B cell (primary cell): ENCODE results near the gene RARA. TPM values are rescaled to one million over a fixed set of nuclear protein-coding genes. Genes with fewer than 3 reads are reported as not detected.

ENCODE experiments used
- ATAC-seq: fragments of 200-7000 bp; cut with Tn5 transposase; one replicate; pipeline ENCODE4 v1.10.0; 2021; ENCODE audit warnings: low read depth, mild to moderate bottlenecking, moderate number of reproducible peaks, moderate library complexity
- CTCF ChIA-PET: fragments of 350-600 bp; sonication (Branson Sonifier 250); formaldehyde crosslinking; loops from one replicate; lab custom pipeline; 2021; ENCODE audit warnings: antibody characterized with exemption, inconsistent platforms; lab: Charles Lee
- POLR2A ChIA-PET: fragments of 350-600 bp; sonication (Branson Sonifier 250); formaldehyde crosslinking; loops from one replicate; lab custom pipeline; 2021; ENCODE audit warnings: antibody characterized with exemption; lab: Charles Lee
- DNase-seq: peaks from one replicate; pipeline ENCODE4 v3.0.0; 2013
- H2AFZ ChIP-seq: 2 replicates; pipeline ENCODE4 v1.6.1; 2012; ENCODE audit warnings: mild to moderate bottlenecking, low read depth, low read length; ENCODE audit not compliant: insufficient read depth, poor library complexity, severe bottlenecking
- H3K27ac ChIP-seq, 2 donors: 1 replicate in 1 of 2; 2 replicates in 1 of 2; pipeline ENCODE4 v1.5.1; 2012 to 2013; ENCODE audit warnings: low read length in 2 of 2, mild to moderate bottlenecking in 2 of 2, moderate library complexity in 1 of 2
- H3K27me3 ChIP-seq, 4 experiments: fragments of 200-600 bp in 1 of 4; sonication (generic) in 1 of 4; replicated peaks in 1 of 4; 1 replicate in 2 of 4; 2 replicates in 2 of 4; pipeline versions ENCODE4 v1.6.1 to v1.7.0; 2013 to 2016; ENCODE audit warnings: low read length in 3 of 4, mild to moderate bottlenecking in 2 of 4, mixed read lengths in 1 of 4, moderate library complexity in 1 of 4; ENCODE audit not compliant: insufficient read depth in 4 of 4, control insufficient read depth in 3 of 4; ENCODE audit errors: control extremely low read depth in 1 of 4
- H3K36me3 ChIP-seq, 2 experiments: replicated peaks in 1 of 2; 1 replicate in 1 of 2; 2 replicates in 1 of 2; pipeline versions ENCODE4 v1.6.1 to v1.7.1; 2013; ENCODE audit warnings: low read length in 1 of 2; ENCODE audit not compliant: insufficient read depth in 2 of 2, control insufficient read depth in 1 of 2; ENCODE audit errors: control extremely low read depth in 1 of 2, extremely low read depth in 1 of 2
- H3K4me1 ChIP-seq, 2 donors: fragments of 200-600 bp in 1 of 2; sonication (generic) in 1 of 2; 1 replicate in 1 of 2; 2 replicates in 1 of 2; pipeline versions ENCODE4 v1.5.1 to v1.6.1; 2013 to 2017; ENCODE audit warnings: low read length in 2 of 2; ENCODE audit not compliant: control insufficient read depth in 2 of 2, insufficient read depth in 2 of 2
- H3K4me2 ChIP-seq: replicated peaks from 2 replicates; pipeline ENCODE3; 2012; ENCODE audit warnings: mild to moderate bottlenecking, low read depth, low read length; ENCODE audit not compliant: poor library complexity, severe bottlenecking
- H3K4me3 ChIP-seq, 5 experiments: fragments of 200-600 bp in 1 of 5; sonication (generic) in 1 of 5; 1 replicate in 3 of 5; 2 replicates in 2 of 5; pipeline versions ENCODE4 v1.5.1 to v1.7.0; 2011 to 2016; ENCODE audit warnings: low read length in 4 of 5, mild to moderate bottlenecking in 4 of 5, low read depth in 2 of 5, control low read depth in 1 of 5, moderate library complexity in 1 of 5; ENCODE audit not compliant: insufficient read depth in 1 of 5; ENCODE audit errors: control extremely low read depth in 1 of 5, extremely low read depth in 1 of 5
- H3K79me2 ChIP-seq: fragments of 200-600 bp; sonication (generic); one replicate; pipeline ENCODE4 v1.6.0; 2016; ENCODE audit warnings: low read length; ENCODE audit not compliant: control insufficient read depth, insufficient read depth
- H3K9ac ChIP-seq: fragments of 200-600 bp; sonication (generic); 2 replicates; pipeline ENCODE4 v1.6.1; 2017; ENCODE audit warnings: mild to moderate bottlenecking, low read length, moderate library complexity
- H3K9me3 ChIP-seq, 3 donors: one replicate each; pipeline versions ENCODE4 v1.6.1 to v1.7.1; 2013; ENCODE audit warnings: low read length in 2 of 3; ENCODE audit not compliant: control insufficient read depth in 2 of 3, insufficient read depth in 1 of 3; ENCODE audit errors: control extremely low read depth in 1 of 3
- H4K20me1 ChIP-seq: 2 replicates; pipeline ENCODE4 v1.6.0; 2012; ENCODE audit warnings: mild to moderate bottlenecking, low read length; ENCODE audit not compliant: insufficient read depth, control insufficient read depth, poor library complexity, severe bottlenecking
- H3K27ac Mint-ChIP-seq: one replicate; pipeline ENCODE4 v1.8.0; 2021; ENCODE audit warnings: mixed read lengths
- H3K27me3 Mint-ChIP-seq: one replicate; pipeline ENCODE4 v1.8.0; 2021; ENCODE audit warnings: mixed read lengths
- H3K4me1 Mint-ChIP-seq: one replicate; pipeline ENCODE4 v1.8.0; 2021; ENCODE audit warnings: mixed read lengths
- H3K4me3 Mint-ChIP-seq: one replicate; pipeline ENCODE4 v1.8.0; 2021; ENCODE audit warnings: mixed read lengths
- H3K9me3 Mint-ChIP-seq: one replicate; pipeline ENCODE4 v1.8.0; 2022; ENCODE audit warnings: mixed read lengths; ENCODE audit not compliant: insufficient read depth
- CTCF ChIP-seq: fragments of 200-600 bp; IDR thresholded peaks from one replicate; pipeline ENCODE4 v1.8.0; 2022; ENCODE audit warnings: antibody characterized with exemption, mild to moderate bottlenecking
- EZH2 ChIP-seq: IDR thresholded peaks from 2 replicates; pipeline ENCODE4 v1.6.1; 2012; ENCODE audit warnings: borderline replicate concordance, low read depth, mild to moderate bottlenecking, moderate library complexity, low read length; ENCODE audit not compliant: insufficient read depth, poor library complexity, severe bottlenecking
- WGBS: methylation state at CpG from one replicate; pipeline ENCODE4 v1.1.5; 2013; ENCODE audit warnings: missing lambda C conversion rate; ENCODE audit not compliant: insufficient coverage; 5-methylcytosine and 5-hydroxymethylcytosine counted together
- intact Hi-C: fragments of 100-400 bp; cut with micrococcal nuclease; formaldehyde crosslinking; loops from one replicate; pipeline ENCODE4 v1.10.0; 2022
- polyA plus RNA-seq: library from polyadenylated mRNA; depleted of rRNA; stranded (reverse); fragments of >200 nt; gene quantifications from 2 replicates; pipeline ENCODE4 v1.2.3, GENCODE V29; 2012
- total RNA-seq, 2 donors: library from RNA; stranded (reverse); fragments of 120-200 nt in 1 of 2; gene quantifications; 1 replicate in 1 of 2; 2 replicates in 1 of 2; pipeline versions ENCODE4 v1.2.3 to v1.2.4, GENCODE V29; 2013 to 2022

Gene RARA
- total and polyA plus RNA-seq, 2 donors (not counting 1 experiment from before 2014, with no cell fraction given) = 20.7 to 86.2 TPM

- peaks cover 95% of the 10 kb centered on the region for H3K4me1 Mint-ChIP-seq
- H3K4me3 Mint-ChIP-seq = peak overlapping the region; percentile 97
- peaks cover 99% of the 10 kb centered on the region for H3K79me2 ChIP-seq
- no peaks in the 10 kb centered on the region for H3K9me3 Mint-ChIP-seq
- H3K36me3 ChIP-seq = no peaks in the 10 kb centered on the region
- TF ChIP-seq CTCF (no peak), EZH2 (no peak)
- DNase-seq = peak; percentile 94
- H3K27me3 Mint-ChIP-seq = no peaks in the 10 kb centered on the region
- no peaks in the 10 kb centered on the region for H3K9me3 ChIP-seq
- peak overlapping the region; percentile 96 for H3K27ac ChIP-seq
- WGBS = 7% methylated on average over 3 of the region's 10 CpGs
- no peaks in the 10 kb centered on the region for H3K27me3 ChIP-seq
- no peak overlapping the region for H2AFZ ChIP-seq
- POLR2A ChIA-PET = interaction anchor here (0.6 to 6.5 kb wide), 13 partner anchors 8 to 1365 kb away, joined by 3 to 96 read pairs (median 4); partner anchors contain the start of genes EIF1, RARA and WIPF2
- H3K4me2 ChIP-seq = peak overlapping the region; percentile 98
- peak overlapping the region; percentile 48 to 94 (median 67) for H3K4me3 ChIP-seq
- CTCF ChIA-PET = interaction anchor here (0.9 to 12.7 kb wide), 12 partner anchors 10 to 291 kb away, joined by 3 to 119 read pairs (median 5); no protein-coding TSS in a partner anchor
- peak overlapping the region; percentile 92 for H3K9ac ChIP-seq
- ATAC-seq = peak; percentile 32
- H3K4me1 ChIP-seq = peaks cover 92 to 100% of the 10 kb centered on the region in 2 donors
- intact Hi-C loops = loop anchor here (1.0 to 5.0 kb wide), 2 partner anchors 32 to 239 kb away; no protein-coding TSS in a partner anchor
- H3K27ac Mint-ChIP-seq = peak overlapping the region; percentile 100
- peaks cover 5% of the 10 kb centered on the region for H4K20me1 ChIP-seq
Observed at GRCh38 chr17:40323391-40324381, 14.7 kb downstream of the RARA start.
